Panc1 (cell line): ENCODE data around the gene FOS. TPM values are rescaled to one million over a fixed set of nuclear protein-coding genes. Genes with fewer than 3 reads are reported as not detected.

Experiments
- ATAC-seq: fragments of 200-7000 bp; cut with Tn5 transposase; 2 replicates; pipeline ENCODE4 v1.9.1; 2020; ENCODE audit warnings: mild to moderate bottlenecking, moderate library complexity
- BruUV-seq: library from RNA; stranded (reverse); fragments of 400-500 nt; replicated peaks from 2 replicates; lab custom pipeline; 2021; lab: Mats Ljungman, UMichigan
- CTCF ChIA-PET: fragments of 300-600 bp; sonication (Branson Sonifier 250); formaldehyde crosslinking; loops from one replicate; lab custom pipeline; 2022; ENCODE audit warnings: antibody characterized with exemption; lab: Charles Lee
- POLR2A ChIA-PET: fragments of 300-600 bp; sonication (Branson Sonifier 250); formaldehyde crosslinking; loops from one replicate; lab custom pipeline; 2022; ENCODE audit warnings: antibody characterized with exemption; lab: Charles Lee
- DNase-seq: peaks from one replicate; pipeline ENCODE4 v3.0.0-alpha.2; 2010; ENCODE audit warnings: low read depth, low spot score
- H3K27ac ChIP-seq: 2 replicates; pipeline ENCODE4 v1.5.1; 2011; ENCODE audit warnings: mild to moderate bottlenecking, low read length, inconsistent platforms
- H3K27me3 ChIP-seq: fragments of 200-500 bp; sonication (Bioruptor generic); 2 replicates; pipeline ENCODE4 v1.6.0; 2014; ENCODE audit warnings: low read length, inconsistent platforms; ENCODE audit not compliant: control insufficient read depth, insufficient read depth
- H3K36me3 ChIP-seq: fragments of 200-500 bp; sonication (Bioruptor generic); 2 replicates; pipeline ENCODE4 v1.5.1; 2014; ENCODE audit warnings: inconsistent platforms, mild to moderate bottlenecking, low read length, moderate library complexity; ENCODE audit not compliant: control insufficient read depth, insufficient read depth
- H3K4me1 ChIP-seq: 2 replicates; pipeline ENCODE4 v1.5.1; 2011; ENCODE audit warnings: inconsistent platforms, mild to moderate bottlenecking, low read length, moderate library complexity; ENCODE audit not compliant: control insufficient read depth, insufficient read depth
- H3K4me3 ChIP-seq, 2 experiments: 2 replicates each; pipeline ENCODE4 v1.5.1; 2011 to 2012; ENCODE audit warnings: low read depth in 2 of 2, low read length in 2 of 2, mild to moderate bottlenecking in 2 of 2, inconsistent platforms in 1 of 2, moderate library complexity in 1 of 2
- H3K9me3 ChIP-seq: fragments of 200-500 bp; sonication (Bioruptor generic); 2 replicates; pipeline ENCODE4 v1.5.1; 2014; ENCODE audit warnings: low read depth, mild to moderate bottlenecking, inconsistent platforms, low read length, moderate library complexity; ENCODE audit not compliant: control insufficient read depth, insufficient read depth
- POLR2AphosphoS5 ChIP-seq: IDR thresholded peaks from 2 replicates; pipeline ENCODE4 v1.6.1; 2012; ENCODE audit warnings: mild to moderate bottlenecking, low read depth, low read length, moderate library complexity
- REST ChIP-seq, 2 experiments: IDR thresholded peaks; 2 replicates each; pipeline ENCODE4 v1.6.1; 2011 to 2012; ENCODE audit warnings: low read depth in 2 of 2, control low read depth in 1 of 2, low read length in 1 of 2, mild to moderate bottlenecking in 1 of 2, moderate library complexity in 1 of 2; ENCODE audit not compliant: insufficient read depth in 1 of 2
- SIN3A ChIP-seq: IDR thresholded peaks from 2 replicates; pipeline ENCODE4 v1.6.1; 2012; ENCODE audit warnings: low read depth, mild to moderate bottlenecking, low read length, moderate library complexity, borderline replicate concordance; ENCODE audit not compliant: insufficient read depth
- TCF7L2 ChIP-seq: IDR thresholded peaks from 2 replicates; pipeline ENCODE4 v1.6.1; 2011; ENCODE audit warnings: mild to moderate bottlenecking, low read depth, low read length, inconsistent platforms
- in situ Hi-C: cut with HindIII; loops from 2 replicates; pipeline ENCODE4 v1.10.0; 2016; ENCODE audit warnings: low sequenced_read_pairs, low pct_unique_long_range_greater_than_20kb
- intact Hi-C: fragments of 100-400 bp; cut with micrococcal nuclease; formaldehyde crosslinking; loops from one replicate; pipeline ENCODE4 v1.10.0; 2022; ENCODE audit not compliant: unreplicated experiment
- total RNA-seq: library from RNA; stranded (reverse); gene quantifications from one replicate; pipeline ENCODE4 v1.2.1, GENCODE V29; 2021; ENCODE audit not compliant: unreplicated experiment
- TF ChIP-seq, protein P1 (sequence below): fragments of 450-650 bp; IDR thresholded peaks from 2 replicates; pipeline ENCODE4 v1.5.1; 2017; ENCODE audit warnings: mild to moderate bottlenecking

Gene FOS
- total RNA-seq, 1 experiment from 2014 or later, result 26.8 TPM

DNA sequence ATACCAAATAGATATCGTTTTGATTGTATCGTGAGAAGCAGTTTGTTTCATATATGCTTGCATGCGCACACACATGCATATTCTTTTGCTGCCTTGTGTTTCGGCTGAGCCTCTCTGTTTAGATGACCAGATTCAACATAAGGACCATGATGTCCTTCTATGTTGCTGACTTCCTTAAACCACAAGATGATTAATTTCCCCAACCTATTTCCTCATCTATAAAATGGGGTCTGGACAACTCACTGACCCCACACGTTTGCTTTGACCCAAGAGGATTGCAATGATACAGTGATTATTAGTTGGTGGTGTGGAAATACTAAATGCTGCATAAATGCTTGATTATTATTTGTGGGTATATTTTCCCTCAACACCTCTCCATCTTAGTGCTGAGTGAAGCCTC lies 16.8 kb upstream of the FOS start:
- no peak overlapping the region for H3K27ac ChIP-seq
- ChIA-PET CTCF (no interaction called here), POLR2A (no interaction called here)
- intact Hi-C loops (no loop called here), in situ Hi-C loops (no loop called here)
- H3K9me3 ChIP-seq, result no peaks in the 10 kb centered on the region
- TF ChIP-seq SIN3A (no peak), REST (IDR thresholded peaks at IDR 0.05; ENCODE audit: insufficient read depth in 1 of 2, low read depth in 2 of 2, low read length in 1 of 2) (no peak), POLR2AphosphoS5 (no peak), TCF7L2 (no peak)
- TF ChIP-seq, protein P1, sequence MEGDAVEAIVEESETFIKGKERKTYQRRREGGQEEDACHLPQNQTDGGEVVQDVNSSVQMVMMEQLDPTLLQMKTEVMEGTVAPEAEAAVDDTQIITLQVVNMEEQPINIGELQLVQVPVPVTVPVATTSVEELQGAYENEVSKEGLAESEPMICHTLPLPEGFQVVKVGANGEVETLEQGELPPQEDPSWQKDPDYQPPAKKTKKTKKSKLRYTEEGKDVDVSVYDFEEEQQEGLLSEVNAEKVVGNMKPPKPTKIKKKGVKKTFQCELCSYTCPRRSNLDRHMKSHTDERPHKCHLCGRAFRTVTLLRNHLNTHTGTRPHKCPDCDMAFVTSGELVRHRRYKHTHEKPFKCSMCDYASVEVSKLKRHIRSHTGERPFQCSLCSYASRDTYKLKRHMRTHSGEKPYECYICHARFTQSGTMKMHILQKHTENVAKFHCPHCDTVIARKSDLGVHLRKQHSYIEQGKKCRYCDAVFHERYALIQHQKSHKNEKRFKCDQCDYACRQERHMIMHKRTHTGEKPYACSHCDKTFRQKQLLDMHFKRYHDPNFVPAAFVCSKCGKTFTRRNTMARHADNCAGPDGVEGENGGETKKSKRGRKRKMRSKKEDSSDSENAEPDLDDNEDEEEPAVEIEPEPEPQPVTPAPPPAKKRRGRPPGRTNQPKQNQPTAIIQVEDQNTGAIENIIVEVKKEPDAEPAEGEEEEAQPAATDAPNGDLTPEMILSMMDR, result no peak
- H3K27me3 ChIP-seq, result no peaks in the 10 kb centered on the region
- H3K36me3 ChIP-seq, result no peaks in the 10 kb centered on the region
- DNase-seq (no peak), ATAC-seq (no peak)
- peaks cover 14% of the 10 kb centered on the region for H3K4me1 ChIP-seq
- no TSS peak for BruUV-seq
- H3K4me3 ChIP-seq, result no peak overlapping the region

DNA sequence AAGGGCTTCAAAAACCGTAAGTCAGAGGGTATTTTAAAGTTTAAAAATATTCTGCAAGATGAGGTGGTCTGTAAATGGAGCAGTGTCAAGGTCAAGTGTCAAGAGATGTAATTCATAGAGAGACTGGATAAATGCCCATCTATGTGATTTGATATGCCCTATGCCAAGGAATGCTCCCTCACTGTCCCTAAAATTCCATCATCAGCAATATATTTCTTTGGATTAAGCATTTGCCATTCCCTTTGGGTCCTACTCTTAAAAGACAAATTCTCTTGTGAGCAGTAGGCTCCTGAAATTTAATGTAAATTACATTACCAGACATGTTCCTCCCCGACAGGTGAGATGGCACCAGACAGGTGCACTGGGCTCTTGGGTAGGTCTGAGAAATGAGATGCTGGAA lies 16.0 kb upstream of the FOS start:
- no peak for ATAC-seq
- Histone ChIP-seq H3K27me3 (no peaks in the 10 kb centered on the region), H3K4me3 (no peak overlapping the region), H3K9me3 (no peaks in the 10 kb centered on the region), H3K4me1 (peaks cover 14% of the 10 kb centered on the region), H3K27ac (no peak overlapping the region), H3K36me3 (no peaks in the 10 kb centered on the region)
- in situ Hi-C loops, result no loop called here
- ChIA-PET CTCF (no interaction called here), POLR2A (no interaction called here)
- TF ChIP-seq POLR2AphosphoS5 (no peak), SIN3A (no peak), TCF7L2 (no peak), REST (IDR thresholded peaks at IDR 0.05; ENCODE audit: insufficient read depth in 1 of 2, low read depth in 2 of 2, low read length in 1 of 2) (no peak)
- TF ChIP-seq, protein P1, result no peak
- no peak for DNase-seq
- no TSS peak for BruUV-seq
- intact Hi-C loops, result no loop called here
